T47D (cell line): Measurements from ENCODE around the gene FYN.

ENCODE experiments used
- DNase-seq, 2 experiments: peaks; one replicate each; pipeline versions ENCODE4 v3.0.0 to v3.0.0-alpha.2; 2011 to 2012; ENCODE audit warnings: low read depth in 1 of 2, low spot score in 1 of 2
- JUND ChIP-seq: IDR thresholded peaks from 2 replicates; pipeline ENCODE4 v1.6.1; 2012; ENCODE audit warnings: low read depth
- in situ Hi-C: cut with HindIII; loops from 2 replicates; pipeline ENCODE4 v1.10.0; 2016; ENCODE audit warnings: low sequenced_read_pairs, low pct_unique_long_range_greater_than_20kb

Gene FYN

GRCh38 chr6:111676383-111676782 lies 196.9 kb downstream of the FYN start:
- no peak for TF ChIP-seq JUND
- no peak for DNase-seq
- in situ Hi-C loops: no loop called here

- TF ChIP-seq JUND: no peak
- no peak for DNase-seq
- in situ Hi-C loops: no loop called here
Observed at GRCh38 chr6:111674883-111675282, 198.4 kb downstream of the FYN start.

- in situ Hi-C loops: no loop called here
- TF ChIP-seq JUND: no peak
- DNase-seq: no peak
Observed at GRCh38 chr6:111674413-111674812, 198.8 kb downstream of the FYN start.

- no peak for TF ChIP-seq JUND
- in situ Hi-C loops: no loop called here
- DNase-seq: no peak
Observed at GRCh38 chr6:111673937-111674336, 199.3 kb downstream of the FYN start.

GRCh38 chr6:111673532-111673931 lies 199.7 kb downstream of the FYN start:
- TF ChIP-seq JUND: no peak
- in situ Hi-C loops: no loop called here
- DNase-seq: no peak

- in situ Hi-C loops: no loop called here
- TF ChIP-seq JUND: no peak
- DNase-seq: no peak
Observed at GRCh38 chr6:111672761-111673450, 200.3 kb downstream of the FYN start.

GRCh38 chr6:111669326-111669725 lies 203.9 kb downstream of the FYN start:
- TF ChIP-seq JUND: no peak
- no peak for DNase-seq
- in situ Hi-C loops: no loop called here

- in situ Hi-C loops: no loop called here
- DNase-seq: no peak
- TF ChIP-seq JUND: no peak
Observed at GRCh38 chr6:111668410-111668809, 204.8 kb downstream of the FYN start.

- in situ Hi-C loops: no loop called here
- no peak for DNase-seq
- TF ChIP-seq JUND: no peak
Observed at GRCh38 chr6:111667931-111668330, 205.3 kb downstream of the FYN start.

- DNase-seq: no peak
- TF ChIP-seq JUND: no peak
- in situ Hi-C loops: no loop called here
Observed at GRCh38 chr6:111666847-111667246, 206.4 kb downstream of the FYN start.

GRCh38 chr6:111664565-111665030 lies 208.7 kb downstream of the FYN start:
- TF ChIP-seq JUND: no peak
- in situ Hi-C loops: no loop called here
- DNase-seq: no peak

GRCh38 chr6:111663692-111664564 lies 209.3 kb downstream of the FYN start:
- no peak for DNase-seq
- in situ Hi-C loops: no loop called here

More at GRCh38 chr6:111663692-111664564, 209.3 kb downstream of the FYN start:
- TF ChIP-seq JUND: no peak
